Central memory CD4-positive, alpha-beta T cell (primary cell): Measurements from ENCODE around the gene STK31.
"Not testable (repeated sequence)": the region's sequence is repeated elsewhere in the genome, so short reads cannot be mapped to it uniquely, and the experiment has no call there.

Experiments used
- DNase-seq: peaks from one replicate; pipeline ENCODE4 v3.0.0; 2022

Gene STK31

DNA sequence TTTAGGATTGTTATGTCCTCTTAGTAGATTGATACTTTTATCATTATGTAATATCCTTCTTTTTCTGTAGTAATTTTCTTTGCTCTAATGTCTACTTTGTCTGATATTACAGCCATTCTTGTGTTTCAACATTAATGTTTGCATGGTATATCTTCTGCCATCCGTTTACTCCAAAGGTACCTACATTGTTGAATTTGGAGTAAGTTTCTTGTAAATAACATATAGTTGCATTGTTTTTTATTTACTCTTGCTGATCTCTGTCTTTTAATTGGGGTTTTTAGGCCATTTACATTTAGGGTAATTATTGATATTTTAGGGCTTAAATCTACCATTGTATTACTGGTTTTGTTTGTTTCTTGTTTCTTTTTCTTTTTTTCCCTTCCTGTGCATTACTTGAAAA lies 100.1 kb downstream of the STK31 start:
- DNase-seq = no peak

DNA sequence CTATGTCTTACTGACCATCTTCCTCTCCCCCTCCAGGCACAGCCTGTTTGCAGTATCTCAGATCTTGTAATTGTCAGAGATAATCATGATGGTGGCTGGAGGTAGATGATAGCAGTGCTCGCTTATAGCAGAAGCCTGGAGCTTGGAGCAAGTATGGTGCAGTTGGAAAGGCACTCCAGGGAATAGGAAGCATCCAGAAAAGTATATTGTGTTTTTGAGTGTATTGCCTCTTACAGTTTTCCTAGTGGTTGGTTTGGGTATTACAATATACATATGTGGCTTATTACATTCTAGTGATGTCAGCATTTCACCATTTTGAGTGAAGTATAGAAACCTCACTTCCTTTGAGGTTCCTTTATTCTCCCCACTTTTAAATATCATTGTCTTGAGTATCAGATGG lies 101.5 kb downstream of the STK31 start:
- DNase-seq = no peak

DNA sequence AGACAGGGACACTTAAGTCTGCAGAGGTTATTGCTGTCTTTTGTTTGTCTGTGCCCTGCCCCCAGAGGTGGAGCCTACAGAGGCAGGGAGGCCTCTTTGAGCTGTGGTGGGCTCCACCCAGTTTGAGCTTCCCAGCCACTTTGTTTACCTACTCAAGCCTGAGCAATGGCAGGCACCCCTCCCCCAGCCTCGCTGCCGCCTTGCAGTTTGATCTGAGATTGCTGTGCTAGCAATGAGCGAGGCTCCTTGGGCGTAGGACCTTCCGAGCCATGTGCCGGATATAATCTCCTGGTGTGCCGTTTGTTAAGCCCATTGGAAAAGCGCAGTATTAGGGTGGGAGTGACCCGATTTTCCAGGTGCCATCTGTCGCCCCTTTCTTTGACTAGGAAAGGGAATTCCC lies 118.1 kb downstream of the STK31 start:
- DNase-seq = not testable (repeated sequence)

DNA sequence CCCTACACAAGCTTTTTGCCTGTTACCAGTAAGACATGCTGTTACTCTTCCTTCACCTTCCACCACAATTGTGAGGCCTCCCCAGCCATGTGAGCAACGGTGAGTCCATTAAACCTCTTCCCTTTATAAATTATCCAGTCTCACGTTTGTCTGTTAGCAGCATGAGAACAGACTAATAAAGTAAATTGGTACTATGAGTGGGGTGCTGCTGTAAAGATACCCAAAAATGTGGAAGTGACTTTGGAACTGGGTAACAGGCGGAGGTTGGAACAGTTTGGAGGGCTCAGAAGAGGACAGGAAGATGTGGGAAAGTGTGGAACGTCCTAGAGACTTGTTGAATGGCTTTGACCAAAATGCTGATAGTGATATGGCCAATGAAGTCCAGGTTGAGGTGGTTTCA lies 122.7 kb downstream of the STK31 start:
- DNase-seq = not testable (repeated sequence)

DNA sequence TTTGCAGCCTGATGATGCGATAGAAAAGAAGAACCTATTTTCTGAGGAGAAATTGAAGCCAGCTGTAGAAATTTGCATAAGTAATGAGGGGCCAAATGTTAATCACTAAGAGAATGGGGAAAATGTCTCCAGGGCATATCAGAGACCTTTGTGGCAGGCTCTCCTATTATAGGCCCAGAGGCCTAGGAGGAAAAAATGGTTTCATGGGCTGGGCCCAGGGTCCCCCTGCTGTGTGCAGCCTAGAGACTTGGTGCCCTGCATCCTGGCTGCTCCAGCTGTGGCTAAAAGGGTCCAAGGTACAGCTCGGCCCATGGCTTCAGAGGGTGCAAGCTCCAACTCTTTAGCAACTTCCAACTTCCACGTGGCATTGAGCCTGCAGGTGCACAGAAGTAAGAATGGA lies 123.4 kb downstream of the STK31 start:
- DNase-seq = no peak

DNA sequence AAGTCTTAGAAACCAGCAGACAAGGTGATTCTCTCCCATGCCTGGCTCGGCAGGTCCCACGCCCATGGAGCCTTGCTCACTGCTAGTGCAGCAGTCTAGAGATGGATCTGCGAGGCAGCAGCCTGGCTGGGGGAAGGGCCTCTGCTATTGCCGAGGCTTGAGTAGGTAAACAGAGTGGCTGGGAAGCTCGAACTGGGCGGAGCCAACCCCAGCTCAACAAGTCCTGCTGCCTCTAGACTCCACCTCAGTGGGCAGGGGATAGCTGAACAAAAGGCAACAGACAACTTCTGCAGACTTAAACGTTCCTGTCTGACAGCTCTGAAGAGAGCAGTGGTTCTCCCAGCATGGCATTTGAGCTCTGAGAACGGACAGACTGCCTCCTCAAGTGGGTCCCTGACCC lies 134.8 kb downstream of the STK31 start:
- DNase-seq = not testable (repeated sequence)

DNA sequence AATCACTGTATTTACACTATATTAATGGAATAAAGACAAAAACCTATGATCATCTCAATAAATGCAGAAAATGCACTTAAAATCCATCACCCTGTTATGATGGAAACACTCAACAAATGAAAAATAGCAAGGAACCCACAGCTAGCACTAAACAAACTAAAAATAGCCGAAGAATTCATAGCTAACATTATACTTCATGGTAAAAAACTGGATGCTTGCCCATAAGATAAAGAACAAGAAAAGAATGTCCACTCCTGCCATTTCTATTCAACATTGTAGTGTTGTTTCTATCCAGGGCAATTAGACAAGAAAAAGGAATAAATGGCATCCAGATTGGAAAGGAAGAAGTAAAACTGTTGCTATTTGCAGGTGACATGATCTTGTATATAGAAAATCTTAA lies 142.1 kb downstream of the STK31 start:
- no peak for DNase-seq

DNA sequence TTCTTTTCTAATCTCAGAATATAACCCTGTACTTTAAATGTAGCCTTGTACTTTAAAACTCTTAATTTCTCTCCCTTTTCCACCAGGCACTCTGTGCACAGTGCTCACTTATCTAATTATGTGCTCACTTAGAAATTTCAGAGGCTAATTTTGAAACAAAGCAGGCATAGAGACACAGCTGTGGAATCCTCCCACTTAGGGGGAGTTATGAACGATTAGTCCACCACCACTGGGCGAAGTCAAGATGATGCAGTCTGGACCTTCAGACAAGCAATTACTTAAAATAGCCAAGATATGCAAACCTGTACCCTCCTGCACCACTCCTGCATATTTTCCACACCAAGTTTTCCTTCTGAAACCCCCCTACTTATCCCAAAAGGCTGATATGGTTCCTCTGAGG lies 143.0 kb downstream of the STK31 start:
- DNase-seq = no peak

DNA sequence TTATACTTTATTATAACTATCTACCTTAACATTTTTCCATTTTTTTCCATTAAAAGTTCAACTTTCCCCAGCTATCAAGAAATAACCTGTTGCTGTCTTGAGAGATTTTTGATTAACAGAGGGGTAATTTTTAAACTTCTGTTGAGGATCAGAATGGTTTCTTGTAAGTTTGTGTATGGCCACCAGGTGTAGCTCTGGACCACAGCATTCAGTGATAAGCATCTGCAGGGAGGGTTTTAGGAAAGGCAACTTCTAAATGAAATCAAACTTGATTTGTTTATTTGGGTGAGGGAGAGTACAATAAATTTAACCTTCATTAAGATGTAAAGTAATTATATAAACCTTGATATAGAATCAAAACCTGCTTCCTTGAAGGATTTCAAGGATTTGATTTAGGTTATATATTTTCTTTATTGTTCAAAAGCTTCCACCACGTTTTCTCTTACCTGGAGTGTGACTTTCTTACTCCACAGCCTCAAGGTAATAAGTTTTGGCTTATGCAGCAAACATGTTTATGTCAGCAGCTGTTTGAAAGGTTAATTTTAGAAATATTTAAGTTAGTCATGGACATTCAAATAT lies 153.3 kb downstream of the STK31 start:
- DNase-seq = peak; percentile 5

DNA sequence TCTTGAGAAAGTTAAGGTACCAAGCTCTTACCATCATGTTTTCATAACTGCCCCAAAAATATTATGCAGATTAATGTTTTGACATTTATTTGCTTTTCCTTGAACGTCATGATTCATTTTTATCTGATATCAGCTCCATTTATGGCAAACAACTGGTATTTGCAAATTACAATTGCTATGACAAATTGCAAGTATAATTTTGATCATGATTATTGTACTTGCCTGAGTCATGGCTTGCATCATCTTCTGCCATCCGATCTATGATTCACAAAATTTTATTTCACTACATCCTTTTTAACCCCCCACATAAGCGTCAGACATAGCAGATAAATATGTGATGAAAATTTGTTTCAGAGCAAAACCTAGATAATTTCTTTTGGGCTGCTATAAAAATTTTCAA lies 155.0 kb downstream of the STK31 start:
- no peak for DNase-seq

DNA sequence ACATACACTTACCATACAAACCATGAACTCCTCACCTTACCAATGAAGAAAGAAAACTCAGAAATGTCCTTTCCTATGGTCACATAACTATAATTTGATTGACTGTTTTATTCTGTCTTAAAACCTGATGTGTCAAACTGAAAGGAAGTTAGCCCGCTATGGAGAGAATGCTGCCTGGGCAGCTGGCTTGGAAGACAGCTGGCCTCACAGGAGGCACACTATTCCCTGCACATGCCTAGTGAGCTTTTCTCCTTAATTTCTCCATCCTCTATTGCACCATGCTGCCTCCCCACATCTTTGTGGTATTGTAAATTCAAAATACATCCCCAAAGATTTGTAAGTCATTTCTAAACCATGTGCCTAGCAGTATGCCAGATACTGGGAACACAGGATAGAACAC lies 163.3 kb downstream of the STK31 start:
- no peak for DNase-seq

DNA sequence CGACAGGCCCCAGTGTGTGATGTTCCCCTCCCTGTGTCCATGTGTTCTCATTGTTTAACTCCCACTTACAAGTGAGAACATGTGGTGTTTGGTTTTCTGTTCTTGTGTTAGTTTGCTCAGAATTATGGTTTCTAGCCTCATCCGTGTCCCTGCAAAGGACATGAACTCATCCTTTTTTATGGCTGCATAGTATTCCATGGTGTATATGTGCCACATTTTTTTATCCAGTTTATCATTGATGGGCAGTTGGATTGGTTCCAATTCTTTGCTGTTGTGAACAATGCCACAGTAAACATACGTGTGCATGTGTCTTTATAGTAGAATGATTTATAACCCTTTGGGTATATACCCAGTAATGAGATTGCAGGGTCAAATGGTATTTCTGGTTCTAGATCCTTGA lies 166.5 kb downstream of the STK31 start:
- not testable (repeated sequence) for DNase-seq
